SH-SY5Y (cell line): ENCODE data around the gene MAD2L1BP.

ENCODE experiments used
- GATA2 ChIP-seq: IDR thresholded peaks from 2 replicates; pipeline ENCODE4 v1.6.1; 2011; ENCODE audit warnings: mild to moderate bottlenecking, low read depth, low read length
- GATA3 ChIP-seq: IDR thresholded peaks from 2 replicates; pipeline ENCODE4 v1.6.1; 2011; ENCODE audit warnings: low read depth, mild to moderate bottlenecking, low read length, moderate library complexity

Gene MAD2L1BP

DNA sequence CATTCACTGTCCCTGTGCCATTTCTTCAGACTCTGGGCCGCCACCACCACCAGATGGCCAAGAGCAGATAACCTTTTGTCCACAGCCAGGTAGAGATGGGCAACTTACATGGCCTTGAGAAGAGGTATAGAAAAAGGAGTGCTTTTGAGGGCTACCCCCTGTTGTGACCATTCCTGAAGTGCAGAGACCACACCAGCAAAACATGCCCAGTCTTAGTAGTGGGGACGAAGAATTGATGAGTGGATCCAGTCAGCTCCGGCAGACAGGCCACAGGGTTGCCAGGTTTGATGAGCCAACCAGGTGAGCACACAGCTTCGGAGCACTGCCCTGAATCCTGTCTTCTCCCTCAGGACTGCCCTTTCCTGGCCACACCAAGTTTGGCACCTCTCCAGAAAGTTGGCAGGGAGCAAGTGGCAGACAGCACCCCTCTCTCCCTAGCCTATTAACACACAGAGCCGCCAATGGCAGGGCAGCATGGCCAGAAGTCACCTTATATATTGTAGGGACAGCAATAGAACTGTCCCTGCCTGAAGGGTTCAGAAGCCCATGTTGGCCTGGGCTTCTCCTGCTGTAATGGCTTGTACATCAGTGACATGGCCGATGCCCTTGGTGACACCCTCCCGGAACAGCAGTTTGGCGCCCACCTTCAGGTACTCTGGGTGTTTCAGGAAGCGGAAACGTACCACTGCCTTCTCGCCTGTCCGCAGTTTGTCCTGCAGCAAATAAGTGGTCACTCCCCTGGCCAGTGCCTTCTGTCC is 14.4 kb upstream of the MAD2L1BP start:
- TF ChIP-seq GATA2: no peak

DNA sequence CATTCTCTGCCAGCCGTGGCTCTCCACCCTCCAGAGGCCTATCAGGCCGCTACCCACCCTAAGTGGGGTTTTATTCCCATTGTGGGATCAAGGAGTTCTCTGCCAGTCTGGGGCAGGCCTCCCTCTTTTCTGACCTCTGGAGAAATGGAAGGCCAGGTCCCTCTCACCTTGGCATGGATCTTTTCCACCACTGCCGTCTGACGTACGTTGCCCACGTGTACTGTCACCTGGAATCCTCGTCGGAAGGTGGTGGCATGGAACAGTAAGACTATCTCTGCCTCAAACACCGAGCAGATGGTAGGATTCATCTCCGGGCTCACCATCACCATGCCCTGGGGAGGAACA is 13.8 kb upstream of the MAD2L1BP start:
- TF ChIP-seq GATA3: no peak
- no peak for TF ChIP-seq GATA2

DNA sequence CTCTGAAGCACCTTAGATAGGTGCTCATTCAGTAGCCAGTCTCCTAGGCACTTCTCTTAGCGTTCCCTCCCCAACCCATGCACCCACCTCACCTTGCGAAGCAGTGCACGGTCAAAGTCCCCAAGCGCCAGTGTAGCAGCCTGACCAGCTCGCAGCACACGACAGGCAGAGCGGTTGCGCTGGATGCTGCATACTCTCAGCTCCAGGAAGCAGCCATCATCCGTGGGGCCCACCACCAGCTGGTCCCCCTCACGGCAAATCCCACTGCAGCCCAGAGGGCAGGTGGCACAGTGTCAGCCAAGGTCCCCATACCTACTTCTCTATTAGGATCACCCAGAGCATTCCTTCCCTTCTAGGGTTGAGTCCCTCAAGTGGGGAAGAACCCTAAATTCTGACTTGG is 13.1 kb upstream of the MAD2L1BP start:
- TF ChIP-seq GATA3 (no peak), GATA2 (no peak)

DNA sequence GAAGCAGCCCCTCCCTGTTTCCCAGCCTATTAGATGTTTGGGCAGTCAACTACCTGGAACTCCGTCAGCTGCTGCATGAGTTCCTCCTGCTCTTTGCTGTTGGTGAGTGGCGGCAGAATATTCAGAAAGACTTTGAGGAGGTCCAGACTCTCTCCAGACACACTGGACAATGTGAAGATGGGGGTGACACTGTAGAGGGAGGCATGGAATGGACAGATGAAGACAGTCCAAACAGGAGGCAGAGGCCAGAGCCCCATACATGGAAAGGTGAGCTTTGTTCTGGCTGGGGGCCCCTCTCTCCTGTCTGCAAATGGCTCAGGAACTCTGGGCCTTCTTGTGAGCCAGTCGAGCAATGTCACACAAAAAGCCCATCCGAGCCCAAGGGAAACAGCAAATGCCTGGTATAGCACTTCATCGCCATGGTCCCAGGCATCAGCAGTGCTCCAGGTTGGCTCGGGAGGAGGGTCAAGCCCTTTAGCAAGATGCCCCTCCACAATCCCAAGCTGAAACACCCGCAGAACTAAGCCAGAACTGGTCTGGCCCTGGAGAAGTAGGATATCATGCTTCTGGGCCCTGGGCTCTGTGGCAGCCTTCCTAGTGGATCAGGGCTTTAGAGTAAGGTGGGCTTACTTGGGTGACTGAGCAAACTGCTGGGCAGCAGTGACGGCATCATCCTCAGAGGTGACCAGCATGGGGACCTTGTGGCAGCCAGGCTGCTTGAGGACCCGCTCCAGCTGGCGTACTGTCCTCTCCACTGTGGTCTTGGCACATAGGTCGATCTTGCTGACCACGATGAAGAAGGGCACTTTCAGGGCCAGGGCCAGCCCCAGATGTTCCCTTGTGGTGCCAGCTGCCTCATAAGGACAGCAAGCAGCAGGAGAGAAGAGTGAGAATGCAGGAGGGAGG is 11.5 kb upstream of the MAD2L1BP start:
- no peak for TF ChIP-seq GATA2
- no peak for TF ChIP-seq GATA3

DNA sequence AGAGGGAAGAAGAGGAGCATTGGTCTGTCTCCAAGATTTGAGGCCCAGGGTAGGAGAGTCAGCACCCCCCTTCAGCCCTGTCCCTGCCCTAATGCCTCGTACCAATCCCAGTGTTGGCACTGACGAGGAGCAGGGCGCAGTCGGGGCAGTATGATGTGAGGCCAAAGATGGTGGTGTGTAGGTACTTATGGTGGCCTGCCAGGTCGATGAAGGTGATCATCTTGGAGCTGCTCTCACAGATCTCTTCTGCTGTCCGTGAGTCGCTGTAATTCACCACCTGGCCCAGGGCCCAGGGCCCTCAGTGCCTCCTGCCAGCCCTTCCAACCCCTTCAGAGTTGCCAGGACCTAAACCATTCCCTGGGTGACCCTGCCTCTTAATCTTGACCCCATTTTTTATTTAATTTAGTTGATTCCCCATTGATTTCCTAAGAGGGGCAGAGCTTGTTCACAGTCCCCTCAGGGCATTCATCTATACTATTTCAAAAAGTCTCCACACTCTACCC is 10.8 kb upstream of the MAD2L1BP start:
- TF ChIP-seq GATA3: no peak
- no peak for TF ChIP-seq GATA2

DNA sequence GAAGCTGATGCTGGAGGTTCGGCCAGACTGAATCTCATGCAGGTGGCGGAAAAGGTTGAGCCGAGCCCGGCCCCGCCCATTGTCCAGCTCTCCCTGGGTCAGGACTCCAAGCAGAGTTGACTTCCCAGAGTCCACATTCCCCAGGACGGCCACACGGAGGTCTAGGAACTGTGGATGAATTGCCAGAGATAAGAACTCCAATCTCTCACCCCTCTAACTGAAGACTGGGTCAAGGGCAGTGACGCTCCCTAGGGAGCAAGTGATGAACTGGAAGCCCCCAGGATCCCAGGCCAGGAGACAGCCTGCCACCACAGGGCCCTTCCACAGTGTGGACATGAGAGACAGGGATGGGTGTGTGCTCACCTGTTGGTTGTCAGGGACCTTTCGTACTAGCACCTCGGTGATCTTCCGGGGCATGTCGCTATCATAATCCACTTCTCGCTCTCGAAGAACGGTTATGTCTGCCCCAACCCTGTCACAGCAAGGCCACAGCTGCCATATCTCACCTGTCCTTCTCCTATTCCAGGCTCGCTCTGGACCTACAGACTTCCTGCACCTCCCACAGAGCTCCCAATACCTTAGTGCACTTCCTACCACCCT is 10.1 kb upstream of the MAD2L1BP start:
- no peak for TF ChIP-seq GATA3
- no peak for TF ChIP-seq GATA2

DNA sequence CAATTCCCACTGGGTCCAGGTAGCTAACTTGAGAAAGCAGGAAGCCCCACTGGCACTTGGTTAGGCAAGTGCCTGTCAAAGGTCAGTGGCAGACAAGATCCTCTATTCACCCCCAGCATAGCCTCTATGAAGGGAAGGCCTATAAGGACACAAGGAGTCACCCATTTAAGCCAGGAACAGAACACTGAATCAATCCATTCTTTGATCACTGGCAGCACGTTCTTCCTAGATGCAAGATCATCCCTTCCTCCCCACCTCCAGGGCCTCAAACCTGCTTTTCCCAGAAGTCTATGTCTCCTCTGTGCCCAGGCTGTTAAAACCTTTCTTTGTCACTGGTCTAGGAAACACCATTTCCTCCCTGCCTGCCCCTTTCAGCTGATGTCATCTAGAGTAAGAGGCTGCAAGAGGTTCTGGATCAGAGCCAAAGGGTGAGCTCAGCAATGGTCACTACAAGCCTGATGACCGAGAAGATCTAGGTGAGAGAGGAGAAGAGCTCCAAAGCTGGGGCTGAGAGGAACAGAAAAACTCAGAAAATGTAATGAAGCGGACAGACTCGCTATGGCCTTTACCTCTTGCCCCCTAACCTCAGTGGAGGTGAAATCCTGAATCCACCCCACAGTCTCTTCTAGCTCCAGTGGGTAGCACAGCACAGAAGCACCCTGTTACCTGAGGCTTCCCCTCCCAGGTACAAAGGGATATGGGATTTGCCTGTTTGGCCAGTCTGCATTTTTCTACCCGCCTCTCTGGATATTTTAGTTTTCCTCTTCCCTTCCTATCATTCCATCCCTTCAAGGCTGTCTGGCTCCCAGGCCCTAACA is 8.4 kb upstream of the MAD2L1BP start:
- TF ChIP-seq GATA3: no peak
- no peak for TF ChIP-seq GATA2

DNA sequence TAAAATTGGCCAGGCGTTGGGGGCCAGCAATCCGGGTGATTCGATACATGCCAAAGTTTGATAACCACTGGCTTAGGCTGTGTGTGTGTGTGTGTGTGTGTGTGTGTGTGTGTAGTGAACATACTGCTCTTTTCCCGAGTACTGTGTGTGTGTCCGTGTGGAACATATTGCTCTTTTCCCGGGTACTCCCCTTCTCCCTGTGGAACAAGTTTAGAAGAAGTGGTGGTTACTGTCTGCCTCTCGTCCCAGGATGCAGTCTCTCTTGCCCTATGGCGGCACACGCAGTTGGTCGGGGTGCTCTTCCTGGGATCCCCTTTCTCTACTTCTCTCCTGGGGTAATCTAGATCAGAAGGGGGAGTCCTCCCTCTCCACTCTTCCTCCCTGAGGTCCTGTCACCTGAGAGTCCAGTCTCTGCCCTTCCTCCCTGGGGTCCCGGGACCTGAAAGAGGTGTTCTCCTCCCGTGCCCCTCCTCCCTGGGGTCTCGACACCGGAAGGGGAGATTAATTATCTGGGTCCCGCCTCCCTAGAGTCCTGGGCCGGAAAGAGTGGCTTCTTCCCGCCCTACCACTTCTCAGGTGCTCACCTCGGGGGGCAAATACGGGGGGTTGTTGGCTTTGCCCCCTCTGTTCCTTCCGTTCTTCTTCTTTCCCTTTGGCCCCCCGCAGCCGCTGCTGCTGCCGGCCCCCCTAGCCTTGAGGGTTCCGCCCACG is 7.1 kb upstream of the MAD2L1BP start:
- TF ChIP-seq GATA2 (no peak), GATA3 (no peak)

DNA sequence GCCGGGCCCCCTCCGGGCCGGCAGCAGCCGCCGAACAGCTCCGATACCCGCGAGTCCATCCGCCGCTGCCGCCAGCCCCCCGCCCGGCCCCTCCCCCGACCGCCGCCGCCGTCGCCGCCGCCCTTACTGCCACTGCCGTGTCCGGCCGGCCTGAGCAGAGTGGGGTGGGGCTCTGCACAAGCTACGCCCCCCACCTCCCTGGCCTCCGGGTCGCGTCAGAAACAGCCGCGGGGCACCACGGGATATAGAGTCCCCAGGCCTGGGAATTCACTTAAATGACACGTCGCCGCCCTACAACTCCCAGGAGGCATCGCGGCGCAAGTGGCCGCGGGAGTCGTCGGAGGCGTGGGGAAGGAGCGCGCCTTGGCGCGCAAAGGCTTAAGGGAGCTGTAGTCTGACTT is 6.5 kb upstream of the MAD2L1BP start, which contains the start of gene GTPBP2:
Gene GTPBP2 (minus strand): TSS at position 161 of the 401 bp plus-strand sequence. CDS start 102 bp downstream, at position 59.
- TF ChIP-seq GATA3: no peak
- no peak for TF ChIP-seq GATA2

DNA sequence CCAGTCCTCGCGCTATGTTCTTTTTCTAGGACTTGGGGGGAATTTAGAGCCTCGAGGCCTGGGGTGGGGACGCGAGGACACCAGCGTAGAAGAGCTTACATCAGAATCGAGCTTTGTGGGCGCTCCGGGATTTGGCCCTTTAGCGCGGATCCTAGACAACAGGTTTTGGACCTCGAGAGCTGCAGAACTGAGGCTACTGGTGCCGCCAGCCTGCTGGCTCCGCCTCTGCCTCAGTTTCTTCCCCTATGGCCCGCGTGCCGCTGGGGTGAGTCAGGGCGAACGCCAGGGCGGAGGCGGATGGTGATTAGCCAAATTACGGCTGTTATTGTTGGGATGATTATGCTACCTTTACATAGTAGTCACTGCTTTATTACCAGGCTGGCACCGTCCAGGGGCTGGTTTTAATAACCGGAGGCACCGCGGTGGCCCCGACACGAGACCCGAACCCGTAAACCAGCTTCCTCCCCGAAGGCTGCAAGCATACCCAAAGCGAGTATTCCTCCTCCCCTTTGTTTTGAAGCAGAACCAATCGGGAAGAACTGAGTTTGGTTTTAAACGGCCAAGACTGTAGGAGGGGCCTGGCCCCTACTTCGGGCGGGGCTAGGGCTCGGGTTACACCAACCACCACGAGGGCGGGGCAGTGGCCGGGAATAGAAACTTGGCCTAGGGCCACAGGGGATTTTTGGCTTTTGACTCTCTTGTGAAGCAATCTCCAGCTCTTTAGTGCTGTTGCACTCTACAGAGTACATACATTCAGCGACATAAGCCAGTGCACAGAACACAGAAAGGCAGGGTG is 5.9 kb upstream of the MAD2L1BP start:
- no peak for TF ChIP-seq GATA3
- no peak for TF ChIP-seq GATA2

DNA sequence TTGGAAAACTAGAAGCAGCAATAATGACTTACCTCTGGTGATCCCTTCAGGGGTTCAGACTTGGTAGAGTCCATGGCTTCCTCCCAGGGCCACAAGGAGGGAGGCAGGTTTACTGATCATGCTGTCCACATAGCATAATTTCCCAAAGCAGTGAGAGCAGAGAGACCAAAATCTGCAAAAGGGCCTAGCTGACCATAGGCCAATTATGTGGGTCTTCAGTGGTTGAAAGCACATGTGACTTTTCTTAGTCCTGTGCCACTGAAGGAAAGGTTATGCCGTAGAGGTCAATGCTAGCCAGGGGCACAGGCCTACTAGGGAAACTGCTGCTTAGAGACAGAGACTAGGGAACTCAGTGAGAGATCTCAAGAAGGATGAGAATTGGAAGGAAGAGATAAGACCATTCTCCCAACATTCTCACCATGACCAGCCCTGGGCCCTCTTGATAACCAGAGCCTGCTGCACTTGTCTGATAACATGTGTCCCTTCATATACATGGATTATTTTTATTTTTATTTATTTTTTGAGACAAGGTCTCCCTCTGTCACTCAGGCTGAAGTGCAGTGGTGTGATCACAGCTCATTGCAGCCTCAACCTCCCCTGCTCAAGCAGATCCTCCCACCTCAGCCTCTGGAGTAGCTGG is 4.5 kb upstream of the MAD2L1BP start:
- TF ChIP-seq GATA3: no peak
- no peak for TF ChIP-seq GATA2

DNA sequence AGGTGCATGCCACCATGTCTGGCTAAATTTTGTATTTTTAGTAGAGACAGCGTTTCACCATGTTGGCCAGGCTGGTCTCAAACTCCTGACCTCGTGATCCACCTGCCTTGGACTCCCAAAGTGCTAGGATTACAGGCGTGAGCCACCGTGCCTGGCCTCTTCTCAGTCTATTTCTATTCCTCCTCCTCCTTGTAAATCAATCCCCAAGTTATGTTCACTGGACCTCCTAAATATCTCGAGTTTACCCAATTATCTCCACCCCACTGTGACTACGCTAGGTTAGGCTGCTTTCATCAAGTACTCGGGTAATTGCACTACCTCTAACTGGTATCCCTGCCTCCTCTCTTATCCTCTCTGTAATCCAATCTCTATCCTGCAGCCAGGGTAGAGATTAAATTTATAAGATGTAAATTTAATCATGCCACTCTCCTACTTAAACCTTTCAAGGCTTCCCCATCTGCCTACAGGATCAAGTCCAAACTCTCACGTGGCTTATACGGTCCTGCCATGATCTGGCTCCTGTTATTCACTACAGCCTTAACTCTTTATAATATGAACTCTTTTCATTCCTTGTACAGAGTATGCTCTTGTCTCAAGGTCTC is 837 bp upstream of the MAD2L1BP start:
- TF ChIP-seq GATA3 (no peak), GATA2 (no peak)
